ENCODE results near the gene NUMBL. TPM values are rescaled to one million over a fixed set of nuclear protein-coding genes. Genes with fewer than 3 reads are reported as not detected.
"Not testable (repeated sequence)": the region's sequence is repeated elsewhere in the genome, so short reads cannot be mapped to it uniquely, and the experiment has no call there.

The NUMBL gene
- total RNA-seq, 1 donor from 2014 or later = 20.7 TPM

DNA sequence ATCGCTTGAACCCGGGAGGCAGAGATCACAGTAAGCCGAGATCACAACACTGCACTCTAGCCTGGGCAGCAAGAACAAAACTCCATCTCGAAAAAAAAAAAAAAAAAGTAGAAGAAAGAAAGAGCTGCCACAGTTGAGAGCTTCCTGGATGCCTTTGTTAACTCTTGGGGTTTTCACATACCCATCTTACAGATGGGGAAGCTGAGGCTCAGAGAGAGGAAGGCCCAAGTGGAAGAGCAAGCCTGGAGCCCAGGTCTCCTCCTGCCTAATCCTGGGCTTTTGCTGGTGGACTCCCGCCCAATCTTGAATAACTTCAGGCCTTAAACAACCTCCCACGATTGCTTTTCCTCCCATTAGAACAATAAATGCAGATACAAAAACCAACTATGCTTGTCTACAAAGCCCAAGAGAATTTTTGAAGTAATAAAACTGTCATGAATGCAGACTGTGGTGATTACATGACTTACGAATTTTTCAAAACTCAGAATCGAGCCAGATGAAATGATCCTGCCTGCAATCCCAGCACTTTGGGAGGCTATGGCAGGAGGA, 47.6 kb downstream of the NUMBL start:
- no peak for DNase-seq (ENCODE audit: low spot score)
- intact Hi-C loops (cut with DNase I) = no loop called here

DNA sequence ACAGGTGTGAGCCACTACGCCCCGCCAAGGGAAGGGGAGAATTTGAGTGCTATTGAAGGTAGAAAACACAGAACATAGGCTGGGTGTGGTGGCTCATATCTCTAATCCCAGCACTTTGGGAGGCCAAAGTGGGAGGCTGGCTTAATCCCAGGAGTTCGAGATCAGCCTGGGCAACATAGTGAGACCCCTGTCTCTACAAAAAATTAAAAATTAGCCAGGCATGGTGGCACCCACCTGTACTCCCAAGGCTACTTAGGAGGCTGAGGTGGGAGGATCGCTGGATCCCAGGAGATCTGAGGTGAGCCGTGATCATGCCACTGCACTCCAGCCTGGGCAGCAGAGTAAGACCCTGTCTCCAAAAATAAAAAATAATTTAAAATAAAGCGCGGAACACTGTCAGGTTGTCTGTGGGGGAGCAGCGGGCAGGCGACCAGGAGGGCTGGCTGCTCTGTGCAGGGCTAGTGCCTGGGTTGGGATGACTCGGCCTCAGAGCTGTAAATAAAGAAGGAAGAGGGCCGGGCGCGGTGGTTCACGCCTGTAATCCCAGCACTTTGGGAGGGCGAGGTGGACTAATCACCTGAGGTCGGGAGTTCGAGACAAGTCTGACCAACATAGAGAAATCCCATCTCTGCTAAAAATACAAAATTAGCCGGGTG, 48.3 kb downstream of the NUMBL start:
- intact Hi-C loops (cut with DNase I) = no loop called here

GRCh38 chr19:40641281-40641680, 49.2 kb downstream of the NUMBL start:
- intact Hi-C loops (cut with DNase I) = no loop called here
- DNase-seq (ENCODE audit: low spot score) = no peak

More for the DNA sequence above, 48.3 kb downstream of the NUMBL start:
- no peak for DNase-seq (ENCODE audit: low spot score)

DNA sequence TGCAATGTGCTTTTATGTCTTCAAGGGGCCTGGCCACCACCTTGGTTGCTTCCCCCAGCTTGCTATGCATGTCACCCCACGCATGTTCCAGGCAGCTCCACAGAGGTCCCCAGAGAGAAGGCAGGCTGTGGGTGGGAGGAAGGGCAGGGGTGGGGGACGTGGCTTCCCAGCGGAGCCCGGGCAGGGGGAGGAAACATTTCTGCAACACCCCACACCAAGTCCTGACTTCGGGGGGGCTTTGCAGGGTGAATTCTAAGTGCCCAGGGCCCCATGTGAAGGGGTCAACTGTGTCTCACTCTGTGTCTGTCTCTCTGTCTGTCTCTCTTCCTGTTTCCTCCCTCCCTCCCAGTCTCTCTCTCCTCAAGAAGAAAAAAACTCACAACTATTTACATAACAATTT, 49.7 kb downstream of the NUMBL start:
- no peak for DNase-seq (ENCODE audit: low spot score)
- intact Hi-C loops (cut with DNase I) = no loop called here

DNA sequence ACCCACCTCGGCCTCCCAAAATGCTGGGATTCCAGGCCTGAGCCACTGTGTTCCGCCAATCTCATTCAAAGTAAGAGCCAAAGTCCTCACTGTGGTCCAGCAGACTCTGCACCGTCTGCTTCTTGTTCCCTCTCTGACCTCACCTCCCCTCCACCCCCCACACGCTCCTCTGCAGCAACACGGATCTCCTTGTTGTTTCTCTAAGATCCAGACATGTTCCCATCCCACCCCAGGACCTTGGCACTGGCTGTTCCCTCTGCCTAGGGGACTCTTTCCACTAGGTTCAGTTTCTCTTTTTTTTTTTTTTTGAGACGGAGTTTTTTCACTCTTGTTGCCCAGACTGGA, 50.8 kb downstream of the NUMBL start:
- no peak for DNase-seq (ENCODE audit: low spot score)
- intact Hi-C loops (cut with DNase I) = loop anchor here (5.0 to 10.0 kb wide), 2 partner anchors 107 to 335 kb away; no protein-coding TSS in a partner anchor

GRCh38 chr19:40638327-40638726, 52.1 kb downstream of the NUMBL start:
- intact Hi-C loops (cut with DNase I) = loop anchor here (5.0 to 10.0 kb wide), 2 partner anchors 106 to 334 kb away; no protein-coding TSS in a partner anchor
- no peak for DNase-seq (ENCODE audit: low spot score)

DNA sequence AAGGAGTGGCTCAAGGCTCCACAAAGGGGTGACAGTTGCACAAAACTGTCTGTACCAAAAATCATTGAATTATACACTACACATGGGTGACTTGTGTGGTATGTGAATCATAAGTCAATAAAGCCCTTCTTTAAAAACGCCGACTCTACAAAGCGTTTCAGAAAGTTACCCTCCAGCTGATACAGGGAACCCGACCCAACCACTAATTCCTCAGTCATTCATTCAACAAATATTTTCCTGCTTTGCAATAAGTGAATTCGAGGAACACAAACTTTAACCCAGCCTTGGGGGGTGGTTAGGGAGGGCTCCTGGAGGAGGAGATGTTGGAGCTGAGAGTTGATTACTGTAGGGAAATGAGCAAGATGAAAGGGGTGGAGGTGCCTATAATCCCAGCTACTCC, 57.2 kb downstream of the NUMBL start:
- DNase-seq (ENCODE audit: low spot score) = no peak
- intact Hi-C loops (cut with DNase I) = loop anchor here (10.0 kb wide), 1 partner anchor 328 kb away; no protein-coding TSS in a partner anchor

DNA sequence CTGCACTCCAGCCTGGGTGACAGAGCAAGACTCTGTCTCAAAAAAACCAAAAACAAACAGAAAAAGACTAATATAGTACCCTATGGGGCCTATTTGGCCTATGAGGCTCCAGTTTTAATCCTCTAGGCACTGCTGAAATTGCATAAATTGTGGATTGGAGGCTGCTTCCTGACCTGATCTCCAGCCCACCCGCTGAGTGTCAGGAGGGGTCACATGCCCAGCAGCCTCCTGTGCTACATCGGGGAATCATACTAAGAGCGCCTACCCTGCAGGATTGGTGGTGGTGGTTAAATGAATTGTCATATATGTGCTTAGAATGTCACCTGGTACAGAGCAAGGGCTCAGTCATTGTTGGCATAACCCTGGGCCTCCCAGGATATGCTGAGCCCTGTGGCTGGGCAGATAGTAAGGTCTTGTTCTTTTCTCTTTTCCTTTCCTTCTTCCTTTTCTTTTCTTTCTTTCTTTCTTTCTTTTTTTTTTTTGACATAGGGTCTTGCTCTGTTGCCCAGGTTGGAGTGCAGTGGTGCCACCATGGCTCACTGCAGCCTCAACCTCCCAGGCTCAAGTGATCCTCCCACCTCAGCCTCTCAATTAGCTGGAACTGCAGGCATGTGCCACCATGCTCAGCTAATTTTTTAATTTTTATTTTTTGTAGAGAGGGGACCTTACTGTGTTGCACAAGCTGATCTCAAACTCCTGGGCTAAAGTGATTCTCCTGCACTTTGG, 58.0 kb downstream of the NUMBL start:
- no peak for DNase-seq (ENCODE audit: low spot score)
- intact Hi-C loops (cut with DNase I) = loop anchor here (10.0 kb wide), 1 partner anchor 328 kb away; no protein-coding TSS in a partner anchor

DNA sequence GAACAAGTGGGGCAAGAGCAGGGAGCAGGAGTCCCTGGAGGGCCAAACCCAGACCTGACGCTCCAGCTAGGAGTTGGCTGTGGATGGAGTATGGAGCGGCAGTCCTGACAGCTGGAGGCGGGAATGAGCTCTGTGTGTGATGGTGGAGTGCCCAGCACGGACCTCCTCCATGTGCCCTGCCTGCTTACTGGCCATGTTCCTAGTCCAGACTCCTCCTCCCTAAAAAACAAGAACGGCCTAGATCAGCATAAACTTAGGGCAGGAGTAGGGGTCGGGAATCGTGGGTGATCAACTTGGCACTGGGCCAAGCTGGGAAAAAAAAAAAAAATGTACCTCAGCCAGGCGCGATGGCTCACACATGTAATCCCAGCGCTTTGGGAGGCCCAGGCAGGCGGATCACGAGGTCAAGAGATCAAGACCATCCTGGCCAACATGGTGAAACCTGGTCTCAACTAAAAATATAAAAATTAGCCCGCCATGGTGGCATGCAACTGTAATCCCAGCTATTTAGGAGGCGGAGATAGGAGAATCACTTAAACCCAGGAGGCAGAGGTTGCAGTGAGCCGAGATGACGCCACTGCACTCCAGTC, 59.8 kb downstream of the NUMBL start:
- intact Hi-C loops (cut with DNase I) = loop anchor here (10.0 kb wide), 1 partner anchor 326 kb away; no protein-coding TSS in a partner anchor

DNA sequence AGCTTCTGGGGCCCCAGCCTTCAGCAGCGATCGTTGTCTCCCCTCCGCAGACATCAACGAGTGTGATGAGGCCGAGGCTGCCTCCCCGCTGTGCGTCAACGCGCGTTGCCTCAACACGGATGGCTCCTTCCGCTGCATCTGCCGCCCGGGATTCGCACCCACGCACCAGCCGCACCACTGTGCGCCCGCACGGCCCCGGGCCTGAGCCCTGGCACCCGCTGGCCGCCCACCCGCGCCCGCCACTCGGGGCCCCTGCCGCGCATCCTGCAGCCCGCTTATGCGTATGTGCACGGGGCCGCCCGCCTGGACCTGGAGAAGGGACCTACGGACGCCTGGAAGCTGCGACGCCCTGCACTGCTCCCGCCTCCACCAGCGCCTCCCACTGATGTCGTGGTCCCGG, 61.1 kb downstream of the NUMBL start:
- no peak for DNase-seq (ENCODE audit: low spot score)
- intact Hi-C loops (cut with DNase I) = no loop called here

More for the DNA sequence above, 59.8 kb downstream of the NUMBL start:
- DNase-seq (ENCODE audit: low spot score) = no peak

DNA sequence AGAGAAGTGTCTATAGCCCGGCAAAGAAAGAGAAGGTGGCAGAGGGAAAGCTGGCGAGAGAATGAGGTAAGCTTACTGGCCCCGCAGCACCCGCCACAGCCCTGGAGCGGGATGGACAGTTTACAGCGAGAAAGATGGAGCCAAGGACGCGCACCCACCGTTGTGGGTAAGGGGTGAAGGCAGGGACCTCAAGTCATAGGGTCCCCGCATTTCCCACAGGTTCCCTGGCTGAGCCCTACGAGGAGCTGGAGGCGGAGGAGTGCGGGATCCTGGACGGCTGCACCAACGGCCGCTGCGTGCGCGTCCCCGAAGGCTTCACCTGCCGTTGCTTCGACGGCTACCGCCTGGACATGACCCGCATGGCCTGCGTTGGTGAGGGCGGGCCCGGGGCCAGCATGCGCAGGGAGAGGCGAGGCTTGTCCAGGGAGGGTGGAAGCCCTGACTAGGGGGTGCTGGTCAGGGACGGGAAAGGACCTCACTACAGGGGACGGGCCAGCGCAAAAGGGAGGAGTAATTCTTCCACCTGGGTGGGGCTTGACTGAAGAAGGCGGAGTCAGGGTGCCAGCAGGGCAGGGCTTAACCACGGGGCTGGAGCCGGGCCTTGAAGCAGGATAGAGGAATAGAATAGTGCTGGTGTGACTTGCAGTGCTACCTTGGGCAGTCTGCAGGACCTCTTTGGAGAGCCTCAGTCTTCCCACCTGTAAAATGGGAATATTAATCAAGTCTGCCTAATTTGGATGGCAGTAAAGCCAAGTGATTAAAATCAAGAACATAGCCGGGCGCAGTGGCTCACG, 62.8 kb downstream of the NUMBL start:
- no peak for DNase-seq (ENCODE audit: low spot score)
- intact Hi-C loops (cut with DNase I) = no loop called here

GRCh38 chr19:40626918-40627317, 63.5 kb downstream of the NUMBL start:
- intact Hi-C loops (cut with DNase I) = no loop called here

DNA sequence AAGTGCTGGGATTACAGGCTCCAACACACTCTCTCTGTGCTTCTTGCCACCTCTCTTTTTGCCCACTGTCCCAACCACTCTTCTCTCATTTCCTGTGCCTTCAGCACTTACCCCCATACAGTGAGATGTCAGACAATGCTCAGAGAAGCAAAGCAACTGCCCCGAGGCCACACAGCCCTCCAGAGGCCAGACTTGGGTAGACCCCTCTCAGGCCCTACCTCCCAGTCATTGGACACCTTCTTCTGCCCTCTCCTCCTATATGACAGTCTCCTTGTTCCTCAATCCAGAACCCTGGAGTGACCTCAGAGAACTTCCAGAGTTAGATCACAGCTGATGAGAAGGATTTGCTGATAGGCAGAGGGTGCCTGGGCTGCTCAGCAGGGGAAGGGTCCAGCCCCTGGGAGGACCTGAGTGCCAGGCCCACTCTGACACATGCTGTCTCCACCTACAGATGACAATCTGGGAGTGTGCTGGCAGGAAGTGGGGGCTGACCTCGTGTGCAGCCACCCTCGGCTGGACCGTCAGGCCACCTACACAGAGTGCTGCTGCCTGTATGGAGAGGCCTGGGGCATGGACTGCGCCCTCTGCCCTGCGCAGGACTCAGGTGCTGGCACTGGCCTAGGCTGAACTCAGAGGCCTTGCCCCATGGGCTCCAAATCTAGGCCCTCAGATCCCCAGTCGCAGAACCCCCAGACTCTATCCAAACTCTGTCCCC, 64.9 kb downstream of the NUMBL start:
- DNase-seq (ENCODE audit: low spot score) = no peak

More at GRCh38 chr19:40626918-40627317, 63.5 kb downstream of the NUMBL start:
- DNase-seq (ENCODE audit: low spot score) = no peak

GRCh38 chr19:40624369-40625153, 65.9 kb downstream of the NUMBL start:
- DNase-seq (ENCODE audit: low spot score) = not testable (repeated sequence)

More for the DNA sequence above, 64.9 kb downstream of the NUMBL start:
- intact Hi-C loops (cut with DNase I) = no loop called here

DNA sequence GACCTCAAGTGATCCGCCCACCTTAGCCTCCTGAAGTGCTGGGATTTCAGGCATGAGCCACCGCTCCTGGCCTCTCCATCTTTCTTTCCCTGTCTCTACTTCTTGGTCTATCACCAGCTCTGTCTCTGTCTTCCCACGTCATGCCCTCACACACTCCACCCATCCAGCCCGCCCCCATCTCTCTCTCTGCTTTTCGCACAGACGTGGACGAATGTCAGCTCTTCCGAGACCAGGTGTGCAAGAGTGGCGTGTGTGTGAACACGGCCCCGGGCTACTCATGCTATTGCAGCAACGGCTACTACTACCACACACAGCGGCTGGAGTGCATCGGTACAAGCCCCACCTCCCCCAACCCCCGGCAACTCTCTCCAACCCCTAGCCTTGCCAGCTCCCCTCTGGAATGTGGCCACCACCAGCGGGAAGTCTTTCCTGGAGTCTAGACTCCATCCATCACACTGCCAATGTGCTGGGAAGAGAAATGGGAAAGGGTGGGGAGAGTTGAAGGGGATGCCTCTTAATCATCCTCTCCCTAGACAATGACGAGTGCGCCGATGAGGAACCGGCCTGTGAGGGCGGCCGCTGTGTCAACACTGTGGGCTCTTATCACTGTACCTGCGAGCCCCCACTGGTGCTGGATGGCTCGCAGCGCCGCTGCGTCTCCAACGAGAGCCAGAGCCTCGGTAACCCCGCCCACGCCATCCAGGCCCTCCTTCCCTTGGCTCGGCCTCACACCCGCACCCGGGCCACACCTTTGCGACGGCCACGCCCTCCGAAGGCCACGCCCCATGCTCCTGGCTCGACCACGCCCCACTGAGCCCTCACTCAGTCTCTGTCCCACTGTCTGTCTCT, 66.8 kb downstream of the NUMBL start:
- no peak for DNase-seq (ENCODE audit: low spot score)
- intact Hi-C loops (cut with DNase I) = no loop called here

More at GRCh38 chr19:40624369-40625153, 65.9 kb downstream of the NUMBL start:
- intact Hi-C loops (cut with DNase I) = not testable (repeated sequence)

DNA sequence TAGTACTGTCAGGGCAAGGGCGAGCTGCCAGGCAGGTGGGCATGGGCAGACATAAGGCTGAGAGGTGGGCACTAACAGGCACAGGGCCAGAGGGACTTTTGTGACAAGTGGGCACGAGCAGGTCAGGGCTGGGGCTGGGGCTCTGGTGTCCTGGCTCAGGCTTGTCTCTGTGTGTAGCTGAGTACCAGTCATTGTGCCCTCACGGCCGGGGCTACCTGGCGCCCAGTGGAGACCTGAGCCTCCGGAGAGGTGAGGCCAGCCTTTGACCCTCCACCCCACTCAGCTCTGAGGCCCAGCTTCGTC, 67.7 kb downstream of the NUMBL start:
- DNase-seq (ENCODE audit: low spot score) = no peak
- intact Hi-C loops (cut with DNase I) = no loop called here
